ENCODE results near the gene ZNF134. TPM values are rescaled to one million over a fixed set of nuclear protein-coding genes. Genes with fewer than 3 reads are reported as not detected.

Gene ZNF134
- total and polyA plus RNA-seq, 10 donors, result 3.7 to 30.7 (median 19.6) TPM

DNA sequence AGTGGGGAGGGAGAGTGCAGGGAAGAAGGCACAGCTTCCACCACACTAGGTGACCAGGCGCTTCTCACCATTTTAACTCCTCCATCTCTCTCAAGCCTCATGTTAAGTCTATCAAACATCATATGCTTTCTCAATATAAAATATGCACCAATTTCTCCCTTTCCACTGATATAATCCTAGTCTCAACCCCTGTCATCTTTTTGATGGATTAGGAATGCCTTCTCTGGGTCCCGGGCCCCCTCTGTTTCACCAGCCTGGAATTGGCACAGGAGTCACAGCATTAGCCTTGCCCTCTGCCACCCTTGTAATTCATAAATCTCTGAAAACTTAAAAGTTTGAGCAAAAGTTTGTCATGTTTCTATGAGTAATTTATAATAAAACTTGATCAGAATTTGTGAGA lies 54.6 kb downstream of the ZNF134 start, which contains the start of gene ZSCAN4:
TSS of gene ZSCAN4 (plus strand) at position 301 of the 400 bp plus-strand sequence. CDS start 7,211 bp downstream, outside the sequence.
- Histone ChIP-seq H3K9me3 (peaks cover 0 to 5% (median 0%) of the 10 kb centered on the region in 8 donors), H3K4me3 (no peak within 1 kb of the TSS), H3K4me1 (peaks cover 0 to 15% (median 13%) of the 10 kb centered on the region in 6 donors), H3K27ac (no peak within 1 kb of the TSS), H3K36me3 (no peaks in the 10 kb centered on the region), H3K27me3 (replicated peaks in 1 of 7) (peaks cover 0 to 45% (median 4%) of the 10 kb centered on the region in 7 donors)
- TF ChIP-seq POLR2A (IDR thresholded peaks at IDR 0.05), result no peak
- TF ChIP-seq POLR2AphosphoS5 (IDR thresholded peaks at IDR 0.05), result no peak
- TF ChIP-seq CTCF (IDR thresholded peaks at IDR 0.05 in 8 of 11, conservative IDR thresholded peaks at IDR 0.05 in 3 of 11), result no peak
- 90 to 98% (median 93%) methylated on average over 2 of the region's 2 CpGs for WGBS, 5 donors
- DNase-seq, result no peak
- intact Hi-C loops (cut with DNase I; ENCODE audit: low total_unique reads), result no loop called here

DNA sequence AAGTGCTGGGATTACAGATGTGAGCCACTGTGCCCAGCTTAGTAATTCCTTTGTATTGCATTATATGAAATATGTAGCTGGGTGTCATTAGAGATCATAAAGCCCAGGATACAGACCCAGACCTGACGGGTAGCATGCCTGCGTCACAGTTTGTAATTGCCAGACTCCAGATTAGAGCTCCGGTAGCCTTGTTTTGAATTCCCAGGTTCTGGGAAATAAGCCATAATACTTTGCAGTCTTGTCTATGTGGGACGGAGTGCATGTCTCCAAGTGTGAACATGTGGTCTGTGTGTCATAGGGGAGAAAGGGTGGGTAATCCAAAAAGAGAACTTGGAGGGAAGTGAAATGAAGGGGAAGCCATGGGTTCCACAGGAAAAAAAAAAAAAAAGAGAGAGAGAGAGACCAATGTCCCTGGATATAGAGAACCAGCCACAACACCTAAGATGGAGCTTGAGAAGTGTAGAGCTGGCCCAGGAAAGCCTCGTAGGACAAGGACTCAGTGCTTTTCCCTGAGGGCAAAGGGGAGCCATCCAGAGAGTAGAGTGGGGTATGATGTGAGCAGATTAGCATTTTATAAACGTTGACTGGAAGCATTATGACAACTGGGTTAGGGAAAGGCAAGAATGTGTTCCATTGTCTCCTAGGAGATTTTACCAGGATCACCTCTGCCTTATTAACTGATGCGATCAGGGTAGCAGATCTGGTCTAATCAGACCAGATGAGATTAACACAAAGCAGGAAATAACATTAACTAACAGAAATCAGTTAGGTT lies 57.3 kb downstream of the ZNF134 start:
- TF ChIP-seq POLR2A (IDR thresholded peaks at IDR 0.05) (no peak), CTCF (IDR thresholded peaks at IDR 0.05 in 8 of 11, conservative IDR thresholded peaks at IDR 0.05 in 3 of 11) (no peak), POLR2AphosphoS5 (IDR thresholded peaks at IDR 0.05) (no peak)
- H3K4me3 ChIP-seq, result no peak overlapping the region
- intact Hi-C loops (cut with DNase I; ENCODE audit: low total_unique reads), result no loop called here
- H3K4me1 ChIP-seq, result no peaks in the 10 kb centered on the region
- DNase-seq, result no peak
- 69 to 78% (median 74%) methylated on average over 7 of the region's 7 CpGs for WGBS, 5 donors
- no peak overlapping the region for H3K27ac ChIP-seq
- H3K36me3 ChIP-seq, result no peaks in the 10 kb centered on the region
- H3K9me3 ChIP-seq, result peaks cover 0 to 23% (median 2%) of the 10 kb centered on the region in 8 donors
- H3K27me3 ChIP-seq (replicated peaks in 1 of 7), result peaks cover 0 to 27% (median 0%) of the 10 kb centered on the region in 7 donors

DNA sequence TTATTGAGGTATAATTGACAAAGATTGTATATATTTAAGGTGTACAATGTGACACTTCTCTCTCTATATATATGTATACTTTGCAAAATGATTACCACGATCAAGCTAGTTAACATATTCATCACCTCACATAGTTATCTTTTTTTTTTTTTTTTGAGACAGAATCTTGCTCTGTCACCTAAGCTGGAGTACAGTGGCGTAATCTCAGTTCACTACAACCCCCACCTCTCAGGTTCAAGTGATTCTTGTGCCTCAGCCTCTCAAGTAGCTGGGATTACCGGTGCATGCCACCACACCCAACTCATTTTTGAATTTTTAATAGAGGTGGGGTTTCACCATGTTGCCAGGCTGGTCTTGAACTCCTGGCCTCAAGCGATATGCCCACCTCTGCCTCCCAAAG lies 58.4 kb downstream of the ZNF134 start:
- Histone ChIP-seq H3K27me3 (replicated peaks in 1 of 7) (peaks cover 0 to 29% (median 0%) of the 10 kb centered on the region in 7 donors), H3K4me3 (no peak overlapping the region), H3K36me3 (no peaks in the 10 kb centered on the region), H3K27ac (no peak overlapping the region), H3K9me3 (peaks cover 0 to 31% (median 3%) of the 10 kb centered on the region in 8 donors), H3K4me1 (no peaks in the 10 kb centered on the region)
- TF ChIP-seq CTCF (IDR thresholded peaks at IDR 0.05 in 8 of 11, conservative IDR thresholded peaks at IDR 0.05 in 3 of 11), result no peak
- TF ChIP-seq POLR2AphosphoS5 (IDR thresholded peaks at IDR 0.05), result no peak
- TF ChIP-seq POLR2A (IDR thresholded peaks at IDR 0.05), result no peak
- no peak for DNase-seq
- whole genome bisulfite sequencing, 5 donors, result 74 to 83% (median 81%) methylated on average over 4 of the region's 4 CpGs
- intact Hi-C loops (cut with DNase I; ENCODE audit: low total_unique reads), result no loop called here

Other genes starting within 250 kb of the ZNF134 start
- 10 to 100 TPM; 21.2 to 48.2 (median 34.6) TPM for gene ZNF548, start 224.4 kb upstream of the ZNF134 start, total RNA-seq
- gene ZNF548, start 224.4 kb upstream of the ZNF134 start, polyA plus RNA-seq, result 10 to 100 TPM; 12.4 to 14.2 (median 12.5) TPM
- 10 to 100 TPM; 13.4 to 23.0 (median 18.8) TPM for gene ZNF17, start 203.1 kb upstream of the ZNF134 start, total RNA-seq
- 1 to 10 TPM; 1.8 to 3.5 (median 2.6) TPM for gene ZNF17, start 203.1 kb upstream of the ZNF134 start, polyA plus RNA-seq
- 10 to 100 TPM in 4 of 7 donors, 1 to 10 TPM in 3; 7.3 to 15.4 (median 10.8) TPM for gene ZNF749, start 178.9 kb upstream of the ZNF134 start, total RNA-seq
- gene ZNF749, start 178.9 kb upstream of the ZNF134 start, polyA plus RNA-seq, result 1 to 10 TPM; 2.7 to 9.4 (median 5.4) TPM
- gene VN1R1, start 157.1 kb upstream of the ZNF134 start, total RNA-seq, result 1 to 10 TPM in 5 of 7 donors, under 1 TPM in 2; 0.82 to 2.0 (median 1.4) TPM
- gene VN1R1, start 157.1 kb upstream of the ZNF134 start, polyA plus RNA-seq, result under 1 TPM; 0.26 to 0.30 (median 0.30) TPM
- 10 to 100 TPM; 10.9 to 33.7 (median 19.9) TPM for gene ZNF772, start 136.7 kb upstream of the ZNF134 start, total RNA-seq
- gene ZNF772, start 136.7 kb upstream of the ZNF134 start, polyA plus RNA-seq, result 1 to 10 TPM; 1.4 to 3.3 (median 2.7) TPM
- 10 to 100 TPM in 6 of 7 donors, 1 to 10 TPM in 1; 8.8 to 20.4 (median 15.6) TPM for gene ZNF419, start 126.5 kb upstream of the ZNF134 start, total RNA-seq
- gene ZNF419, start 126.5 kb upstream of the ZNF134 start, polyA plus RNA-seq, result 1 to 10 TPM; 5.9 to 8.7 (median 8.3) TPM
- gene ZNF773, start 114.3 kb upstream of the ZNF134 start, total RNA-seq, result 10 to 100 TPM; 10.5 to 25.2 (median 17.5) TPM
- 1 to 10 TPM; 3.0 to 5.7 (median 3.9) TPM for gene ZNF773, start 114.3 kb upstream of the ZNF134 start, polyA plus RNA-seq
- gene ZNF549, start 86.9 kb upstream of the ZNF134 start, total RNA-seq, result 10 to 100 TPM in 4 of 7 donors, 1 to 10 TPM in 3; 8.5 to 13.0 (median 10.8) TPM
- gene ZNF549, start 86.9 kb upstream of the ZNF134 start, polyA plus RNA-seq, result 1 to 10 TPM; 2.6 to 3.9 (median 2.8) TPM
- gene ZNF550, start 54.4 kb upstream of the ZNF134 start, total RNA-seq, result 10 to 100 TPM; 10.5 to 39.5 (median 13.3) TPM
- gene ZNF550, start 54.4 kb upstream of the ZNF134 start, polyA plus RNA-seq, result 1 to 10 TPM; 5.4 to 6.4 (median 5.4) TPM
- 1 to 10 TPM; 4.3 to 9.3 (median 6.1) TPM for gene ZNF416, start 35.3 kb upstream of the ZNF134 start, total RNA-seq
- gene ZNF416, start 35.3 kb upstream of the ZNF134 start, polyA plus RNA-seq, result 1 to 10 TPM; 2.1 to 3.8 (median 3.4) TPM
- gene ZIK1, start 30.1 kb upstream of the ZNF134 start, total RNA-seq, result 10 to 100 TPM in 3 of 7 donors, 1 to 10 TPM in 4; 5.1 to 12.0 (median 8.6) TPM
- gene ZIK1, start 30.1 kb upstream of the ZNF134 start, polyA plus RNA-seq, result 1 to 10 TPM; 3.4 to 4.5 (median 3.7) TPM
- 1 to 10 TPM; 3.5 to 7.4 (median 4.1) TPM for gene ZNF530, start 14.4 kb upstream of the ZNF134 start, total RNA-seq
- 1 to 10 TPM; 2.4 to 3.2 (median 2.9) TPM for gene ZNF530, start 14.4 kb upstream of the ZNF134 start, polyA plus RNA-seq
- gene ZNF211, start 18.9 kb downstream of the ZNF134 start, total RNA-seq, result 10 to 100 TPM; 18.9 to 28.4 (median 20.8) TPM
- 10 to 100 TPM in 2 of 3 donors, 1 to 10 TPM in 1; 9.5 to 14.2 (median 12.3) TPM for gene ZNF211, start 18.9 kb downstream of the ZNF134 start, polyA plus RNA-seq
- gene ZSCAN4, start 54.7 kb downstream of the ZNF134 start, total RNA-seq, result under 1 TPM in 3 of 7 donors, not detected in 4; 0.29 to 0.58 (median 0.47) TPM
- not detected for gene ZSCAN4, start 54.7 kb downstream of the ZNF134 start, polyA plus RNA-seq
- gene ZNF551, start 67.7 kb downstream of the ZNF134 start, total RNA-seq, result 10 to 100 TPM; 10.0 to 14.3 (median 13.4) TPM
- 1 to 10 TPM; 2.0 to 3.8 (median 2.5) TPM for gene ZNF551, start 67.7 kb downstream of the ZNF134 start, polyA plus RNA-seq
- 10 to 100 TPM in 6 of 7 donors, 1 to 10 TPM in 1; 9.3 to 21.2 (median 15.3) TPM for gene ZNF154, start 95.0 kb downstream of the ZNF134 start, total RNA-seq
- 1 to 10 TPM; 3.6 to 5.8 (median 4.3) TPM for gene ZNF154, start 95.0 kb downstream of the ZNF134 start, polyA plus RNA-seq
- gene ZNF671, start 113.4 kb downstream of the ZNF134 start, total RNA-seq, result 10 to 100 TPM; 16.1 to 23.3 (median 17.1) TPM
- gene ZNF671, start 113.4 kb downstream of the ZNF134 start, polyA plus RNA-seq, result 10 to 100 TPM; 10.4 to 11.7 (median 10.9) TPM
- 10 to 100 TPM; 16.2 to 25.3 (median 20.9) TPM for gene ZNF776, start 132.6 kb downstream of the ZNF134 start, total RNA-seq
- gene ZNF776, start 132.6 kb downstream of the ZNF134 start, polyA plus RNA-seq, result 1 to 10 TPM; 3.5 to 9.5 (median 4.3) TPM
- 10 to 100 TPM; 29.6 to 45.6 (median 35.2) TPM for gene ZNF586, start 155.4 kb downstream of the ZNF134 start, total RNA-seq
- gene ZNF586, start 155.4 kb downstream of the ZNF134 start, polyA plus RNA-seq, result 1 to 10 TPM; 7.3 to 9.8 (median 9.0) TPM
- gene ZNF552, start 200.7 kb downstream of the ZNF134 start, total RNA-seq, result 10 to 100 TPM in 4 of 7 donors, 1 to 10 TPM in 3; 8.8 to 20.8 (median 10.5) TPM
- gene ZNF552, start 200.7 kb downstream of the ZNF134 start, polyA plus RNA-seq, result 1 to 10 TPM; 2.9 to 4.2 (median 4.0) TPM
- gene ZNF587B, start 216.1 kb downstream of the ZNF134 start, total RNA-seq, result 10 to 100 TPM; 19.9 to 31.8 (median 26.0) TPM
- gene ZNF587B, start 216.1 kb downstream of the ZNF134 start, polyA plus RNA-seq, result 1 to 10 TPM; 3.4 to 9.8 (median 3.9) TPM
- 10 to 100 TPM; 23.8 to 46.5 (median 39.0) TPM for gene ZNF587, start 235.6 kb downstream of the ZNF134 start, total RNA-seq
- 10 to 100 TPM in 1 of 3 donors, 1 to 10 TPM in 2; 3.9 to 20.2 (median 4.8) TPM for gene ZNF587, start 235.6 kb downstream of the ZNF134 start, polyA plus RNA-seq